BE2C (cell line): ENCODE measurements around the gene RAB27A.

Experiments used
- DNase-seq: peaks from one replicate; pipeline ENCODE4 v3.0.0-alpha.2; 2020
- H3K27me3 ChIP-seq: fragments of 250-450 bp; sonication (Bioruptor Pico); 2 replicates; pipeline ENCODE4 v1.5.1; 2020; ENCODE audit warnings: mild to moderate bottlenecking
- H3K36me3 ChIP-seq: fragments of 250-450 bp; sonication (Bioruptor Pico); 2 replicates; pipeline ENCODE4 v1.5.1; 2020; ENCODE audit warnings: mild to moderate bottlenecking
- H3K4me1 ChIP-seq: fragments of 250-450 bp; sonication (Bioruptor Pico); 2 replicates; pipeline ENCODE4 v1.5.1; 2020
- H3K4me3 ChIP-seq: 2 replicates; pipeline ENCODE4 v1.5.1; 2011; ENCODE audit warnings: low read depth, low read length
- H3K9me3 ChIP-seq: fragments of 250-450 bp; sonication (Bioruptor Pico); 2 replicates; pipeline ENCODE4 v1.5.1; 2020
- TF ChIP-seq, protein P1 (sequence below): IDR thresholded peaks from 2 replicates; pipeline ENCODE4 v1.5.1; 2012; ENCODE audit warnings: mild to moderate bottlenecking, low read depth, low read length

The RAB27A gene

DNA sequence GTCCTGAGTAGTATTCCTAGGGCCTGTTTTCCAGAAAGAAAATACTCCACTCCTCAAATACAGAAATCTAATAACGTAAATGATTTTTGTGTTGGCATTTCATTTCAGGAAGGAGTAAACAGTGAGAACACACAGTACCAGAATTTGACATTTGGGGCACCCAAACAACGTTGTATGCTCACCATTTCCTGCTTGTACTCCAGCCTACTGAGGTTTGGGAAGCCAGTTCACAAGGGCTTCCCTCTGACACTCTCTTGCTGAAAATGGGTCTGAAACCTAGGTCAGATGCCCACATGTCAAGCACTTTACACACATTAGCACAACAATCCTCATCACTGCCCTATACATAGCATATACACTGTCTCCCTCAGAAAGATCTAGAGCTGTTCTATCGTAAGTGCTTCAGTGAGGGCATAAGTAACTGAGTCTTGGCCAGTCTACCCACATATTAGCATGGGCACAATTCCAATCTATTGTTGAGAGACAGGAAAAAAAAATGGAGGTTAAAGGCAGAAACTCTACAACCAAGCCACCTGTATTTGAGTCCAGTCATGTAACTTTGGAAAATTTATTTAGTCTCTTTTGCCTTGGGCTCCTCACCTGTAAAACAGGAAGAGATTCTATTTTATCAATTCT, 49.4 kb downstream of the RAB27A start:
- no peak for DNase-seq
- Histone ChIP-seq H3K36me3 (no peaks in the 10 kb centered on the region), H3K27me3 (no peaks in the 10 kb centered on the region), H3K9me3 (peaks cover 2% of the 10 kb centered on the region; the same call in 1 of the 2 replicates), H3K4me1 (no peaks in the 10 kb centered on the region), H3K4me3 (no peak overlapping the region)
- TF ChIP-seq, protein P1, sequence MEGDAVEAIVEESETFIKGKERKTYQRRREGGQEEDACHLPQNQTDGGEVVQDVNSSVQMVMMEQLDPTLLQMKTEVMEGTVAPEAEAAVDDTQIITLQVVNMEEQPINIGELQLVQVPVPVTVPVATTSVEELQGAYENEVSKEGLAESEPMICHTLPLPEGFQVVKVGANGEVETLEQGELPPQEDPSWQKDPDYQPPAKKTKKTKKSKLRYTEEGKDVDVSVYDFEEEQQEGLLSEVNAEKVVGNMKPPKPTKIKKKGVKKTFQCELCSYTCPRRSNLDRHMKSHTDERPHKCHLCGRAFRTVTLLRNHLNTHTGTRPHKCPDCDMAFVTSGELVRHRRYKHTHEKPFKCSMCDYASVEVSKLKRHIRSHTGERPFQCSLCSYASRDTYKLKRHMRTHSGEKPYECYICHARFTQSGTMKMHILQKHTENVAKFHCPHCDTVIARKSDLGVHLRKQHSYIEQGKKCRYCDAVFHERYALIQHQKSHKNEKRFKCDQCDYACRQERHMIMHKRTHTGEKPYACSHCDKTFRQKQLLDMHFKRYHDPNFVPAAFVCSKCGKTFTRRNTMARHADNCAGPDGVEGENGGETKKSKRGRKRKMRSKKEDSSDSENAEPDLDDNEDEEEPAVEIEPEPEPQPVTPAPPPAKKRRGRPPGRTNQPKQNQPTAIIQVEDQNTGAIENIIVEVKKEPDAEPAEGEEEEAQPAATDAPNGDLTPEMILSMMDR: no peak

DNA sequence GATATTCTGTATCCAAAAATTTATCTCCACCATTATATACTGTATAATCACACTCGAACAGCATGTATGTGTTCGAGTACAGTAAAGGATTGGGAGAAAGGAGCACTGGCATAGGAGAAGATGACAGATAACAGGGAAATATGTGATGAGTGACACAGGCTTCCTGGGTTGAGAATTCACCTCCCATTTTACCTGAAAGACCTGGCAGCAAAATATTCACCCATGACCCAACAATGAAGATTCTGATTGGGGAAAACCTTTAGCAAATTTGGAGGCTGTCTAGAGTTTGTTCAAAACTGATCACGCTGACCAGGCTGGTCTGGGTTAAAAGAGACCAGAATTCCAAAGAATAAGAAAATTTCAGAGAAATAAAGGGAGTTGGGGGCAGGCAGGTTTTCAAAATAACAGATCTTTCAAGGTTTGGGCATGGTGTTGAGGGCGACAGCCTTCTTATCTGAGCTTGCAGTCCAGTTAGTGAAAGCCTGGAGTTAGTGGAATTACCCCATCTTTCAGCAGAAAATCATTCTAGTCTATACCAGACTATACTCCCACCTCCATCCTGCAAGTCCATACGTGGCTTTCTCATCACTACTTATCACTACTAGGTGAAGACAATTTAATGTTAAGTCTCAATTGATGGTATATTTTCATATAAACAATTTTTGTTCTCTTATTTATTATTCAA, 50.0 kb downstream of the RAB27A start:
- TF ChIP-seq, protein P1: no peak
- Histone ChIP-seq H3K4me3 (no peak overlapping the region), H3K27me3 (no peaks in the 10 kb centered on the region), H3K36me3 (no peaks in the 10 kb centered on the region), H3K9me3 (peaks cover 2% of the 10 kb centered on the region; the same call in 1 of the 2 replicates), H3K4me1 (no peaks in the 10 kb centered on the region)
- no peak for DNase-seq

DNA sequence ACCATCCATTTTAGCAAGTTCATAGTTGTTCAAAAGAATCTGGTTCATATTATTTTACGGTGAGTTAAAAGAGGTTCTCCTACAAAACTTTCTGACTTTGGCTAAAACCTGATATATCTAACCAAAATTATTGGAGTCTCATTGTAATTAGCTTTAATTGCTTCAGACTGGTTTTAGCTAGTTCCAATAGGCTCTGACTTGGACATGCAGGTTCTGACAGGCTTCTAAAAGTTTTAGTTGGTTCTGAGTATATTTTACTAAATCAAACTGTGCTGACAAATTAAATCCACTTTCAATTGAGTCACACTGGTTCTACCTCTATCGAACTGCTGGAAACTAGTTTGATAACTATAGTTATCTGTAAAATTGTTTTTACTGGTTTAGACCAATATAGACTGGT, 50.7 kb downstream of the RAB27A start:
- Histone ChIP-seq H3K4me3 (no peak overlapping the region), H3K36me3 (no peaks in the 10 kb centered on the region), H3K27me3 (no peaks in the 10 kb centered on the region), H3K4me1 (no peaks in the 10 kb centered on the region), H3K9me3 (peaks cover 2% of the 10 kb centered on the region; the same call in 1 of the 2 replicates)
- TF ChIP-seq, protein P1: no peak
- DNase-seq: no peak

DNA sequence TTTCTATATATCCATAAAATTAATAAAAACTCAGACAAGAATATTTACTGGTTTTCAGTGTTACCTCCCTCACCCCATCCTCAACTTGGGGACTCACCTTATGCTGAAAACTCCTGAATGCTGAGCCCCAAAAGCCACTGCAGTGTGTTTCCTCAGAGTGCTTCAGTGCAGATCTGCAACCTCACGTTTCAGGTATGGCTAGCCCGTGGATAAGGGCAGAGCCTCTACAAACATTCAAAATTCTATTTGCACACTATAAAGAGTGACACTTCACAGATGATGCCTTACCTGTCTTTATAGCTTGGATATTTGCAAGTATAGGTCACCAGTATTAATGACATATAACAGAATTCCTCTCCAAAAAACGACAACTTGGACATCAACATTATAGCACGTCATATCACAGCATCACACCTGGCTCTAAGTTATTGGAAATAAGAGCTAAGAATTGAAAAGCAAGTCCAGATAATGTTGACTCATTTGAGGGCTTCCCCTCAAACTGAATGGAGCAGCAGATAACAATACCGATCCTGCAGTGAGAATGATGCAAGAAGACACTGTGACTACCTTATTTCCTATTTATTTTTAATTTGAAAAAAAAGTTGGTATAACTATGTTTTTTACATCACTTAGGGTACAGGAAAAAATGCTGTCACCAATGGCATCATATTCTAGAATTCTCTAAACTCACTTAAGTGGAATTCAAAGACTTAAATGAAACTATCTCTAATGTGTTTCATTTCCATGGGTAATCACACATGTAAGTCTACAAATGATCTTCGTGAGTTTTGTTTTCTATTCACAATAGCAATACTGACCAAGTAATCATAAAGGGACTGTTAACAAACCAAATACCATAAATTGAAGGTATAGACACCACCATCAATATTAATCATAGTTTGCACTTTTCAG, 52.1 kb downstream of the RAB27A start:
- H3K4me1 ChIP-seq: no peaks in the 10 kb centered on the region
- H3K36me3 ChIP-seq: no peaks in the 10 kb centered on the region
- no peak overlapping the region for H3K4me3 ChIP-seq
- TF ChIP-seq, protein P1: no peak
- H3K9me3 ChIP-seq: peaks cover 2% of the 10 kb centered on the region; the same call in 1 of the 2 replicates
- no peak for DNase-seq
- no peaks in the 10 kb centered on the region for H3K27me3 ChIP-seq

DNA sequence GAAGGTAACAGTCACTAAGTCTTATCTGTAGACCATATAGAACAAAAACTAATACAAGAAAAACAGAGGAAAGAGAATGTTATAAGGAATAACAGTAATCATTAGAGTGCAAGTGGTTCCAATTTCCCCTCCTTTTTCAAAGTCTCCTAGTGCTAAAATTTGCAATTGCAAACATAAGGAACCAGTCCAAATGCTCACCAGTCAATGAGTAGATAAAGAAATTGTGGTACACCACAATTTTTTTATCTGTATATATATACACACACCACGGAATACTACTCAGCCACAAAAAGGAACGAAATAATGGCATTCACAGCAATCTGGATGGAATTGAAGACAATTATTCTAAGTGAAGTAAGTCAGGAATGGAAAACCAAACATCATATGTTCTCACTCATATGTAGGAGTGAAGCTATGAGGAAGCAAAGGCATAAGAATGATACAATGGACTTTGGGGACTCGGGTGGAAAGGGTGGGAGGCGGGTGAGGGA, 54.0 kb downstream of the RAB27A start:
- no peak for DNase-seq
- Histone ChIP-seq H3K36me3 (no peaks in the 10 kb centered on the region), H3K9me3 (no peaks in the 10 kb centered on the region), H3K4me3 (no peak overlapping the region), H3K4me1 (no peaks in the 10 kb centered on the region), H3K27me3 (no peaks in the 10 kb centered on the region)
- TF ChIP-seq, protein P1: no peak
